MM.1S (cell line): Measurements from ENCODE around the gene SMAD7.
A peak's percentile ranks its signal among the peaks of the same experiment; 100 is the strongest.

Experiments used
- DNase-seq: peaks from one replicate; pipeline ENCODE4 v3.0.0-alpha.2; 2015
- H2AFZ ChIP-seq: fragments of 300-600 bp; sonication (generic); 2 replicates; pipeline ENCODE4 v1.6.0; 2016; ENCODE audit warnings: antibody characterized with exemption, low read length
- H3F3A ChIP-seq: fragments of 300-600 bp; sonication (generic); 2 replicates; pipeline ENCODE4 v1.6.1; 2016; ENCODE audit warnings: mild to moderate bottlenecking, antibody characterized with exemption, low read length, moderate library complexity, mixed read lengths; ENCODE audit not compliant: insufficient read depth
- H3K27ac ChIP-seq: fragments of 300-600 bp; sonication (generic); 2 replicates; pipeline ENCODE4 v1.5.1; 2016; ENCODE audit warnings: mild to moderate bottlenecking, low read length
- H3K27me3 ChIP-seq: fragments of 300-600 bp; sonication (generic); replicated peaks from 2 replicates; pipeline ENCODE4 v1.6.0; 2016; ENCODE audit warnings: low read length; ENCODE audit not compliant: insufficient read depth
- H3K36me3 ChIP-seq: fragments of 300-600 bp; sonication (generic); replicated peaks from 2 replicates; pipeline ENCODE4 v1.6.1; 2016; ENCODE audit warnings: mild to moderate bottlenecking, low read length, mixed read lengths; ENCODE audit not compliant: insufficient read depth
- H3K4me1 ChIP-seq: fragments of 300-600 bp; sonication (generic); 2 replicates; pipeline ENCODE4 v1.6.1; 2016; ENCODE audit warnings: low read length, mixed read lengths
- H3K4me2 ChIP-seq: fragments of 300-600 bp; sonication (generic); 2 replicates; pipeline ENCODE4 v1.6.0; 2016; ENCODE audit warnings: low read depth, low read length
- H3K4me3 ChIP-seq: fragments of 300-600 bp; sonication (generic); 2 replicates; pipeline ENCODE4 v1.5.1; 2016; ENCODE audit warnings: low read length, mixed read lengths
- H3K79me2 ChIP-seq: fragments of 300-600 bp; sonication (generic); 2 replicates; pipeline ENCODE4 v1.6.1; 2016; ENCODE audit warnings: mixed run types, low read length, mixed read lengths
- H3K9ac ChIP-seq: fragments of 300-600 bp; sonication (generic); 2 replicates; pipeline ENCODE4 v1.6.1; 2016; ENCODE audit warnings: low read length, mixed read lengths
- H3K9me2 ChIP-seq: fragments of 300-600 bp; sonication (generic); replicated peaks from 2 replicates; pipeline ENCODE4 v1.6.1; 2016; ENCODE audit warnings: mild to moderate bottlenecking, low read length, mixed read lengths; ENCODE audit not compliant: insufficient read depth
- H3K9me3 ChIP-seq: fragments of 300-600 bp; sonication (generic); replicated peaks from 2 replicates; pipeline ENCODE4 v1.6.1; 2016; ENCODE audit warnings: mild to moderate bottlenecking, low read length, mixed read lengths; ENCODE audit not compliant: insufficient read depth
- H4K20me1 ChIP-seq: fragments of 300-600 bp; sonication (generic); 2 replicates; pipeline ENCODE4 v1.6.1; 2016; ENCODE audit warnings: mild to moderate bottlenecking, low read length, moderate library complexity, mixed read lengths; ENCODE audit not compliant: insufficient read depth
- CTCF ChIP-seq: fragments of 300-600 bp; sonication (generic); IDR thresholded peaks from 2 replicates; pipeline ENCODE4 v1.5.1; 2016; ENCODE audit warnings: antibody characterized with exemption, low read length, mixed read lengths
- EZH2 ChIP-seq: fragments of 300-600 bp; sonication (generic); optimal IDR thresholded peaks from 2 replicates; pipeline ENCODE3; 2017; ENCODE audit warnings: low read depth, mild to moderate bottlenecking, antibody characterized with exemption, low read length, mixed read lengths
- EZH2phosphoT487 ChIP-seq: fragments of 300-600 bp; sonication (generic); IDR thresholded peaks from 2 replicates; pipeline ENCODE4 v1.6.1; 2018; ENCODE audit warnings: antibody characterized with exemption, low read length

The SMAD7 gene

GRCh38 chr18:48928787-48929186 is 22.0 kb downstream of the SMAD7 start:
- DNase-seq = peak; percentile 95
- H3K27ac ChIP-seq = peak overlapping the region; percentile 97

GRCh38 chr18:48927286-48928080 is 23.3 kb downstream of the SMAD7 start:
- H3K36me3 ChIP-seq = no peaks in the 10 kb centered on the region
- H3K4me2 ChIP-seq = peak overlapping the region; percentile 99
- peaks cover 81% of the 10 kb centered on the region for H3F3A ChIP-seq
- H2AFZ ChIP-seq = no peak overlapping the region
- peak overlapping the region; percentile 97 for H3K27ac ChIP-seq
- TF ChIP-seq EZH2phosphoT487 (no peak), EZH2 (no peak)
- H3K27me3 ChIP-seq = no peaks in the 10 kb centered on the region
- peak overlapping the region; percentile 52; the same call in 1 of the 2 replicates for H3K4me3 ChIP-seq
- peaks cover 93% of the 10 kb centered on the region for H3K4me1 ChIP-seq
- H3K9me2 ChIP-seq = no peaks in the 10 kb centered on the region
- H3K9me3 ChIP-seq = no peaks in the 10 kb centered on the region
- no peak for DNase-seq
- H4K20me1 ChIP-seq = no peaks in the 10 kb centered on the region
- H3K9ac ChIP-seq = peak overlapping the region; percentile 76; the same call in 1 of the 2 replicates
- peaks cover 100% of the 10 kb centered on the region for H3K79me2 ChIP-seq

More at GRCh38 chr18:48928787-48929186, 22.0 kb downstream of the SMAD7 start:
- Histone ChIP-seq H3K4me2 (peak overlapping the region; percentile 99), H3K79me2 (peaks cover 100% of the 10 kb centered on the region), H3F3A (peaks cover 82% of the 10 kb centered on the region), H3K36me3 (no peaks in the 10 kb centered on the region), H2AFZ (no peak overlapping the region), H3K27me3 (no peaks in the 10 kb centered on the region), H3K9ac (peak overlapping the region; percentile 76), H3K9me3 (no peaks in the 10 kb centered on the region), H3K4me3 (peak overlapping the region; percentile 52), H3K4me1 (peaks cover 93% of the 10 kb centered on the region), H3K9me2 (no peaks in the 10 kb centered on the region), H4K20me1 (no peaks in the 10 kb centered on the region)
- TF ChIP-seq EZH2phosphoT487 = no peak
- TF ChIP-seq CTCF = no peak
- no peak for TF ChIP-seq EZH2

- Histone ChIP-seq H3K9me3 (no peaks in the 10 kb centered on the region), H3K27me3 (no peaks in the 10 kb centered on the region), H4K20me1 (no peaks in the 10 kb centered on the region), H3K27ac (peak overlapping the region; percentile 97; the same call in 1 of the 2 replicates), H3K9ac (no peak overlapping the region), H3K4me1 (peaks cover 93% of the 10 kb centered on the region), H3K9me2 (no peaks in the 10 kb centered on the region), H3K4me2 (peak overlapping the region; percentile 43; the same call in 1 of the 2 replicates), H3F3A (peaks cover 73% of the 10 kb centered on the region), H3K36me3 (peaks cover 4% of the 10 kb centered on the region; the same call in 1 of the 2 replicates), H3K79me2 (peaks cover 100% of the 10 kb centered on the region), H2AFZ (no peak overlapping the region), H3K4me3 (no peak overlapping the region)
- TF ChIP-seq EZH2 (no peak), CTCF (no peak), EZH2phosphoT487 (no peak)
- no peak for DNase-seq
Measured at GRCh38 chr18:48926420-48926857, 24.3 kb downstream of the SMAD7 start.

GRCh38 chr18:48925491-48925780 is 25.3 kb downstream of the SMAD7 start:
- Histone ChIP-seq H3K9me3 (no peaks in the 10 kb centered on the region), H2AFZ (no peak overlapping the region), H3F3A (peaks cover 72% of the 10 kb centered on the region), H3K9me2 (no peaks in the 10 kb centered on the region), H3K4me3 (no peak overlapping the region), H4K20me1 (no peaks in the 10 kb centered on the region), H3K9ac (peak overlapping the region; percentile 68; the same call in 1 of the 2 replicates), H3K27me3 (no peaks in the 10 kb centered on the region), H3K27ac (peak overlapping the region; percentile 85), H3K36me3 (peaks cover 10% of the 10 kb centered on the region; the same call in 1 of the 2 replicates), H3K4me2 (peak overlapping the region; percentile 84), H3K79me2 (peaks cover 100% of the 10 kb centered on the region), H3K4me1 (peaks cover 93% of the 10 kb centered on the region)
- no peak for TF ChIP-seq EZH2phosphoT487
- no peak for TF ChIP-seq EZH2
- TF ChIP-seq CTCF = no peak
- no peak for DNase-seq
